HCT116 (cell line): ENCODE results near the gene FURIN. TPM values are rescaled to one million over a fixed set of nuclear protein-coding genes. Genes with fewer than 3 reads are reported as not detected.
A peak's percentile ranks its signal among the peaks of the same experiment; 100 is the strongest.

ENCODE experiments used
- ATAC-seq: fragments of 200-7000 bp; cut with Tn5 transposase; 2 replicates; pipeline ENCODE4 v1.9.1; 2020; ENCODE audit warnings: mild to moderate bottlenecking, moderate library complexity
- BruUV-seq: library from RNA; stranded (reverse); fragments of 400-500 nt; replicated peaks from 2 replicates; lab custom pipeline; 2021; lab: Mats Ljungman, UMichigan
- CTCF ChIA-PET: fragments of 300-600 bp; sonication (Branson Sonifier 250); formaldehyde crosslinking; loops from one replicate; lab custom pipeline; 2021; ENCODE audit warnings: antibody characterized with exemption; lab: Charles Lee
- POLR2A ChIA-PET: fragments of 300-600, 350-600 bp; sonication (Branson Sonifier 250); formaldehyde crosslinking; loops from one replicate; lab custom pipeline; 2021; ENCODE audit warnings: antibody characterized with exemption; lab: Charles Lee
- RAD21 ChIA-PET, 2 experiments: fragments of 300-600 bp; sonication (Branson Sonifier 250); formaldehyde crosslinking; loops; one replicate each; lab custom pipeline; 2023; ENCODE audit warnings: low total read pairs in 2 of 2; ENCODE audit not compliant: uncharacterized antibody in 2 of 2, unreplicated experiment in 2 of 2, low non-redundant PET in 1 of 2; lab: Charles Lee
- DNase-seq: peaks from one replicate; pipeline ENCODE4 v3.0.0-alpha.2; 2010; ENCODE audit warnings: low read depth, low spot score
- H2AFZ ChIP-seq: fragments of 200-600 bp; shearing (Covaris generic), sonication (generic); 2 replicates; pipeline ENCODE4 v1.6.1; 2017; ENCODE audit warnings: low read depth, mixed run types, mixed read lengths, antibody characterized with exemption, low read length; ENCODE audit not compliant: poor library complexity, severe bottlenecking
- H3K27ac ChIP-seq: 2 replicates; pipeline ENCODE4 v1.5.1; 2012; ENCODE audit warnings: low read depth, low read length
- H3K27me3 ChIP-seq: fragments of 200-600 bp; sonication (generic); 2 replicates; pipeline ENCODE4 v1.6.1; 2016; ENCODE audit warnings: mixed run types, low read length, mixed read lengths; ENCODE audit not compliant: insufficient read depth
- H3K36me3 ChIP-seq, 2 experiments: fragments of 200-500 bp in 1 of 2; fragments of 200-600 bp in 1 of 2; sonication (Bioruptor generic) in 1 of 2; sonication (generic) in 1 of 2; 2 replicates each; pipeline versions ENCODE4 v1.5.1 to v1.6.1; 2014 to 2016; ENCODE audit warnings: low read length in 2 of 2, inconsistent platforms in 1 of 2, mixed read lengths in 1 of 2, mixed run types in 1 of 2; ENCODE audit not compliant: insufficient read depth in 2 of 2, control insufficient read depth in 1 of 2
- H3K4me1 ChIP-seq, 2 experiments: fragments of 200-600 bp in 1 of 2; sonication (generic) in 1 of 2; 2 replicates each; pipeline versions ENCODE4 v1.5.1 to v1.6.1; 2012 to 2017; ENCODE audit warnings: low read length in 2 of 2, inconsistent platforms in 1 of 2, mild to moderate bottlenecking in 1 of 2, mixed read lengths in 1 of 2, mixed run types in 1 of 2, moderate library complexity in 1 of 2; ENCODE audit not compliant: insufficient read depth in 2 of 2, control insufficient read depth in 1 of 2
- H3K4me2 ChIP-seq: fragments of 200-600 bp; sonication (generic); 2 replicates; pipeline ENCODE4 v1.6.1; 2017; ENCODE audit warnings: mixed run types, low read length, mixed read lengths
- H3K4me3 ChIP-seq, 2 experiments: fragments of 200-600 bp in 1 of 2; sonication (generic) in 1 of 2; replicated peaks in 1 of 2; 2 replicates each; pipeline ENCODE4 v1.5.1; 2011 to 2016; ENCODE audit warnings: low read length in 2 of 2, control low read depth in 1 of 2, low read depth in 1 of 2, mild to moderate bottlenecking in 1 of 2, mixed read lengths in 1 of 2, mixed run types in 1 of 2
- H3K79me2 ChIP-seq: fragments of 200-600 bp; sonication (generic); 2 replicates; pipeline ENCODE4 v1.6.1; 2017; ENCODE audit warnings: mild to moderate bottlenecking, mixed run types, low read length, moderate library complexity, mixed read lengths; ENCODE audit not compliant: insufficient read depth
- H3K9ac ChIP-seq: fragments of 200-600 bp; sonication (generic); 2 replicates; pipeline ENCODE4 v1.6.1; 2016; ENCODE audit warnings: low read length, mixed read lengths
- H3K9me2 ChIP-seq: fragments of 200-600 bp; sonication (generic), shearing (Covaris generic); 2 replicates; pipeline ENCODE4 v1.6.1; 2017; ENCODE audit warnings: mixed run types, mild to moderate bottlenecking, moderate library complexity; ENCODE audit not compliant: insufficient read depth
- H3K9me3 ChIP-seq, 2 experiments: fragments of 200-500 bp in 1 of 2; fragments of 200-600 bp in 1 of 2; sonication (Bioruptor generic) in 1 of 2; sonication (generic) in 1 of 2; 2 replicates each; pipeline ENCODE4 v1.6.1; 2014 to 2017; ENCODE audit warnings: low read length in 2 of 2, mixed read lengths in 2 of 2, inconsistent platforms in 1 of 2, low read depth in 1 of 2, mild to moderate bottlenecking in 1 of 2, mixed run types in 1 of 2, moderate library complexity in 1 of 2; ENCODE audit not compliant: control insufficient read depth in 1 of 2, insufficient read depth in 1 of 2
- H4K20me1 ChIP-seq: fragments of 200-600 bp; sonication (generic), shearing (Covaris generic); 2 replicates; pipeline ENCODE4 v1.6.1; 2017; ENCODE audit warnings: mixed run types, mild to moderate bottlenecking, moderate library complexity; ENCODE audit not compliant: insufficient read depth
- EZH2phosphoT487 ChIP-seq: fragments of 200-600 bp; IDR thresholded peaks from 2 replicates; pipeline ENCODE4 v1.6.1; 2018; ENCODE audit warnings: antibody characterized with exemption, borderline replicate concordance
- TCF7L2 ChIP-seq: IDR thresholded peaks from 2 replicates; pipeline ENCODE4 v1.7.0; 2011; ENCODE audit warnings: borderline replicate concordance, inconsistent platforms; ENCODE audit not compliant: insufficient read depth, insufficient read length; ENCODE audit errors: extremely low read depth
- ZFX ChIP-seq: fragments of 450-650 bp; IDR thresholded peaks from 2 replicates; pipeline ENCODE4 v1.6.1; 2017
- intact Hi-C: fragments of 100-400 bp; cut with micrococcal nuclease; formaldehyde crosslinking; loops from 2 replicates; pipeline ENCODE4 v1.10.0; 2022
- total RNA-seq: library from RNA; stranded (reverse); gene quantifications from one replicate; pipeline ENCODE4 v1.2.1, GENCODE V29; 2021; ENCODE audit not compliant: unreplicated experiment
- TF ChIP-seq, protein P1 (sequence below): IDR thresholded peaks from 2 replicates; pipeline ENCODE4 v1.6.1; 2012
- TF ChIP-seq, protein P2 (sequence below), 3 experiments: fragments of 200-600 bp in 1 of 3; sonication (generic) in 1 of 3; IDR thresholded peaks in 2 of 3; conservative IDR thresholded peaks in 1 of 3; 2 replicates each; pipeline ENCODE4 v1.5.1; 2012 to 2017; ENCODE audit warnings: low read depth in 2 of 3, low read length in 2 of 3, antibody characterized with exemption in 1 of 3, borderline replicate concordance in 1 of 3, control low read depth in 1 of 3, mild to moderate bottlenecking in 1 of 3, mixed read lengths in 1 of 3, mixed run types in 1 of 3, moderate library complexity in 1 of 3; ENCODE audit not compliant: insufficient read depth in 1 of 3

FURIN gene
- total RNA-seq, 1 experiment from 2014 or later = 42.0 TPM

DNA sequence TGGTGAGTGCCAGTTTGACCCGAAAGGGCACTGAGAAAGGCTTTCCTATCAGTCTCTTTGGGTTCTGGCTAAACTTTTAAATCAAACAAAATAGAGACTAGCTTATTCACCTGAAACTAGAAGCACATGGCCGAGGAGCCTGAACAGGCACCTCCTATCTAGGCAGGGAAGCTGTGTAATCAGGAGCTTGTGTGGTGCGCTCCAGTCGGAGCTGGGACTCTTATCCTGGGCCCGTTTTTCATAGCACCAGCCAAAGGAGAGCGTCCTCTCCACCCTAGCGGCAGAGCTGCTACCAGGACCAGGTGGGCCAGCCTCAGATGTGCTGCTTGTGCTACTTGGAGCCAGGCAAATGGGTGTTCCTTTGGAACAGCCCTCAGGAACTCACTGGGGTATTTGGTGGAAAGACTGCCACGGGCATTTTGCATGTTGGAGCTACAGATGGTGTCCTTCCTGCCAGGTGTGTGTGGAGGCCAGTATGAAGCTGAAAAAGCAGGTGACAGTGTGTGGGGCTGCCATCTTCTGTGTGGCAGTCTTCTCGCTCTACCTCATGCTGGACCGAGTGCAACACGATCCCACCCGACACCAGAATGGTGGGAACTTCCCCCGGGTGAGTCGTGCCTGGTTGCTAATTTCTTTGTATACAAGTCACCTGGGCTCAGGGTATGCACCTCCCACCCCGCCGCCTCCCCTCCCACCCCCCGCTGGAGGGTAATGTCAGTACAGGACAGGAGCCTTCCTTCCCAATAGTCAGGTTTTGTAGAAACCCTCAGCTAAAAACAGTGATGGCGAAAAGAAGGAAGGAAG lies 35.5 kb downstream of the FURIN start:
- H3K4me3 ChIP-seq = peak overlapping the region; percentile 74 to 79
- DNase-seq = no peak
- ATAC-seq = no peak
- no peaks in the 10 kb centered on the region for H4K20me1 ChIP-seq
- no peaks in the 10 kb centered on the region for H3K27me3 ChIP-seq
- TSS peak; percentile 27 for BruUV-seq
- ChIA-PET CTCF (interaction anchor here (0.8 to 6.4 kb wide), 5 partner anchors 11 to 611 kb away, joined by 3 to 70 read pairs (median 3); partner anchors contain the start of genes HDDC3 and UNC45A), RAD21 (no interaction called here)
- peak overlapping the region; percentile 74 for H3K9ac ChIP-seq
- intact Hi-C loops = loop anchor here (2.0 to 5.0 kb wide), 2 partner anchors 145 to 368 kb away; no protein-coding TSS in a partner anchor
- H3K9me2 ChIP-seq = no peaks in the 10 kb centered on the region
- H3K4me2 ChIP-seq = peak overlapping the region; percentile 84
- no peaks in the 10 kb centered on the region for H3K79me2 ChIP-seq
- peaks cover 10 to 20% of the 10 kb centered on the region in 2 experiments; a peak in 3 of 4 replicates for H3K4me1 ChIP-seq
- H2AFZ ChIP-seq = no peak overlapping the region
- peaks cover 10 to 12% of the 10 kb centered on the region in 2 experiments; a peak in 3 of 4 replicates for H3K36me3 ChIP-seq
- H3K9me3 ChIP-seq = no peaks in the 10 kb centered on the region
- TF ChIP-seq, protein P1, sequence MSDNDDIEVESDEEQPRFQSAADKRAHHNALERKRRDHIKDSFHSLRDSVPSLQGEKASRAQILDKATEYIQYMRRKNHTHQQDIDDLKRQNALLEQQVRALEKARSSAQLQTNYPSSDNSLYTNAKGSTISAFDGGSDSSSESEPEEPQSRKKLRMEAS = 0 out of 2 replicates have a peak, but pooled peaks have one; percentile 4
- TF ChIP-seq ZFX = no peak
- no peak for TF ChIP-seq EZH2phosphoT487
- TF ChIP-seq TCF7L2 = no peak
- TF ChIP-seq, protein P2, sequence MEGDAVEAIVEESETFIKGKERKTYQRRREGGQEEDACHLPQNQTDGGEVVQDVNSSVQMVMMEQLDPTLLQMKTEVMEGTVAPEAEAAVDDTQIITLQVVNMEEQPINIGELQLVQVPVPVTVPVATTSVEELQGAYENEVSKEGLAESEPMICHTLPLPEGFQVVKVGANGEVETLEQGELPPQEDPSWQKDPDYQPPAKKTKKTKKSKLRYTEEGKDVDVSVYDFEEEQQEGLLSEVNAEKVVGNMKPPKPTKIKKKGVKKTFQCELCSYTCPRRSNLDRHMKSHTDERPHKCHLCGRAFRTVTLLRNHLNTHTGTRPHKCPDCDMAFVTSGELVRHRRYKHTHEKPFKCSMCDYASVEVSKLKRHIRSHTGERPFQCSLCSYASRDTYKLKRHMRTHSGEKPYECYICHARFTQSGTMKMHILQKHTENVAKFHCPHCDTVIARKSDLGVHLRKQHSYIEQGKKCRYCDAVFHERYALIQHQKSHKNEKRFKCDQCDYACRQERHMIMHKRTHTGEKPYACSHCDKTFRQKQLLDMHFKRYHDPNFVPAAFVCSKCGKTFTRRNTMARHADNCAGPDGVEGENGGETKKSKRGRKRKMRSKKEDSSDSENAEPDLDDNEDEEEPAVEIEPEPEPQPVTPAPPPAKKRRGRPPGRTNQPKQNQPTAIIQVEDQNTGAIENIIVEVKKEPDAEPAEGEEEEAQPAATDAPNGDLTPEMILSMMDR (IDR thresholded peaks at IDR 0.05 in 2 of 3, conservative IDR thresholded peaks at IDR 0.05 in 1 of 3; ENCODE audit: borderline replicate concordance in 1 of 3, insufficient read depth in 1 of 3, low read depth in 2 of 3, low read length in 2 of 3) = peak in 1 of 3 experiments; percentile 11; a peak in 1 of 6 replicates
- TF ChIP-seq, all 23 proteins: peak for 2
- POLR2A ChIA-PET = interaction anchor here (1.2 to 2.4 kb wide), 5 partner anchors 11 to 31 kb away, joined by 3 to 8 read pairs (median 4); partner anchors contain the start of genes HDDC3 and UNC45A
- peak overlapping the region; percentile 87 for H3K27ac ChIP-seq
